Activated naive CD4-positive, alpha-beta T cell treated with anti-CD3 and anti-CD28 coated beads, Interleukin-2, amount 50 U/mL, for 24 hours (primary cell): Measurements from ENCODE around the gene SDCBP2.

Experiments
- H3K27ac Mint-ChIP-seq: one replicate; pipeline ENCODE4 v1.8.0; 2021; ENCODE audit warnings: mild to moderate bottlenecking, mixed read lengths
- H3K27me3 Mint-ChIP-seq: one replicate; pipeline ENCODE4 v1.8.0; 2021; ENCODE audit warnings: mixed read lengths
- H3K36me3 Mint-ChIP-seq: one replicate; pipeline ENCODE4 v1.8.0; 2021; ENCODE audit warnings: mixed read lengths
- H3K4me1 Mint-ChIP-seq: one replicate; pipeline ENCODE4 v1.8.0; 2021; ENCODE audit warnings: mixed read lengths
- H3K4me3 Mint-ChIP-seq: one replicate; pipeline ENCODE4 v1.8.0; 2021; ENCODE audit warnings: mild to moderate bottlenecking, mixed read lengths
- H3K9me3 Mint-ChIP-seq: one replicate; pipeline ENCODE4 v1.8.0; 2021; ENCODE audit warnings: mixed read lengths

The SDCBP2 gene

GRCh38 chr20:1328680-1329330, at the start of gene SDCBP2:
Gene SDCBP2 (minus strand): TSS chr20:1329139. CDS start chr20:1320416, 8,723 bp downstream.
- Mint-ChIP-seq H3K27ac (peak within 1 kb of the TSS; percentile 95), H3K4me1 (peaks cover 15% of the 10 kb centered on the region), H3K4me3 (peak within 1 kb of the TSS; percentile 68), H3K27me3 (no peaks in the 10 kb centered on the region), H3K36me3 (peaks cover 2% of the 10 kb centered on the region), H3K9me3 (no peaks in the 10 kb centered on the region)

- peaks cover 10% of the 10 kb centered on the region for H3K36me3 Mint-ChIP-seq
These were observed 49.8 kb upstream of the SDCBP2 start for GRCh38 chr20:1378735-1379125.

GRCh38 chr20:1377984-1378734, 49.2 kb upstream of the SDCBP2 start:
- Mint-ChIP-seq H3K36me3 (peaks cover 12% of the 10 kb centered on the region), H3K9me3 (no peaks in the 10 kb centered on the region), H3K27ac (no peak overlapping the region), H3K4me3 (no peak overlapping the region), H3K4me1 (peaks cover 96% of the 10 kb centered on the region), H3K27me3 (no peaks in the 10 kb centered on the region)

More at GRCh38 chr20:1378735-1379125, 49.8 kb upstream of the SDCBP2 start:
- Mint-ChIP-seq H3K27ac (no peak overlapping the region), H3K4me3 (no peak overlapping the region), H3K4me1 (peaks cover 96% of the 10 kb centered on the region), H3K9me3 (no peaks in the 10 kb centered on the region), H3K27me3 (no peaks in the 10 kb centered on the region)

GRCh38 chr20:1377341-1377871, 48.5 kb upstream of the SDCBP2 start:
- no peaks in the 10 kb centered on the region for H3K27me3 Mint-ChIP-seq
- H3K9me3 Mint-ChIP-seq = no peaks in the 10 kb centered on the region
- peaks cover 12% of the 10 kb centered on the region for H3K36me3 Mint-ChIP-seq
- H3K4me1 Mint-ChIP-seq = peaks cover 95% of the 10 kb centered on the region
- H3K27ac Mint-ChIP-seq = peak overlapping the region; percentile 76
- H3K4me3 Mint-ChIP-seq = peak overlapping the region; percentile 30

- Mint-ChIP-seq H3K36me3 (peaks cover 12% of the 10 kb centered on the region), H3K4me1 (peaks cover 92% of the 10 kb centered on the region), H3K27me3 (no peaks in the 10 kb centered on the region), H3K27ac (peak overlapping the region; percentile 86), H3K4me3 (peak overlapping the region; percentile 30), H3K9me3 (no peaks in the 10 kb centered on the region)
These were observed 47.7 kb upstream of the SDCBP2 start for GRCh38 chr20:1376408-1377270.

GRCh38 chr20:1376007-1376406, 47.1 kb upstream of the SDCBP2 start:
- Mint-ChIP-seq H3K9me3 (no peaks in the 10 kb centered on the region), H3K4me3 (no peak overlapping the region), H3K4me1 (peaks cover 86% of the 10 kb centered on the region), H3K36me3 (peaks cover 15% of the 10 kb centered on the region), H3K27ac (peak overlapping the region; percentile 86), H3K27me3 (no peaks in the 10 kb centered on the region)

GRCh38 chr20:1375515-1375914, 46.6 kb upstream of the SDCBP2 start:
- no peak overlapping the region for H3K4me3 Mint-ChIP-seq

GRCh38 chr20:1374246-1374645, 45.3 kb upstream of the SDCBP2 start:
- Mint-ChIP-seq H3K9me3 (no peaks in the 10 kb centered on the region), H3K4me3 (no peak overlapping the region), H3K36me3 (peaks cover 16% of the 10 kb centered on the region), H3K4me1 (peaks cover 72% of the 10 kb centered on the region), H3K27me3 (no peaks in the 10 kb centered on the region), H3K27ac (peak overlapping the region; percentile 23)

More at GRCh38 chr20:1375515-1375914, 46.6 kb upstream of the SDCBP2 start:
- Mint-ChIP-seq H3K27me3 (no peaks in the 10 kb centered on the region), H3K4me1 (peaks cover 81% of the 10 kb centered on the region), H3K27ac (no peak overlapping the region), H3K9me3 (no peaks in the 10 kb centered on the region), H3K36me3 (peaks cover 13% of the 10 kb centered on the region)

- Mint-ChIP-seq H3K27me3 (no peaks in the 10 kb centered on the region), H3K27ac (no peak overlapping the region), H3K36me3 (peaks cover 19% of the 10 kb centered on the region), H3K4me1 (peaks cover 66% of the 10 kb centered on the region), H3K9me3 (no peaks in the 10 kb centered on the region), H3K4me3 (no peak overlapping the region)
These were observed 44.7 kb upstream of the SDCBP2 start for GRCh38 chr20:1373614-1374013.

GRCh38 chr20:1373036-1373435, 44.1 kb upstream of the SDCBP2 start:
- no peak overlapping the region for H3K4me3 Mint-ChIP-seq
- H3K36me3 Mint-ChIP-seq = peaks cover 23% of the 10 kb centered on the region
- no peaks in the 10 kb centered on the region for H3K9me3 Mint-ChIP-seq
- H3K27me3 Mint-ChIP-seq = no peaks in the 10 kb centered on the region
- no peak overlapping the region for H3K27ac Mint-ChIP-seq
- peaks cover 64% of the 10 kb centered on the region for H3K4me1 Mint-ChIP-seq

GRCh38 chr20:1371830-1372539, 43.0 kb upstream of the SDCBP2 start:
- peaks cover 31% of the 10 kb centered on the region for H3K36me3 Mint-ChIP-seq
- H3K4me3 Mint-ChIP-seq = no peak overlapping the region
- no peaks in the 10 kb centered on the region for H3K27me3 Mint-ChIP-seq
- H3K9me3 Mint-ChIP-seq = no peaks in the 10 kb centered on the region
- no peak overlapping the region for H3K27ac Mint-ChIP-seq
- peaks cover 60% of the 10 kb centered on the region for H3K4me1 Mint-ChIP-seq

GRCh38 chr20:1371202-1371782, 42.4 kb upstream of the SDCBP2 start:
- Mint-ChIP-seq H3K4me3 (no peak overlapping the region), H3K36me3 (peaks cover 34% of the 10 kb centered on the region), H3K27ac (no peak overlapping the region), H3K9me3 (no peaks in the 10 kb centered on the region), H3K27me3 (no peaks in the 10 kb centered on the region), H3K4me1 (peaks cover 57% of the 10 kb centered on the region)

- peaks cover 31% of the 10 kb centered on the region for H3K36me3 Mint-ChIP-seq
- no peaks in the 10 kb centered on the region for H3K9me3 Mint-ChIP-seq
- H3K4me3 Mint-ChIP-seq = no peak overlapping the region
- H3K4me1 Mint-ChIP-seq = peaks cover 53% of the 10 kb centered on the region
- H3K27ac Mint-ChIP-seq = no peak overlapping the region
- no peaks in the 10 kb centered on the region for H3K27me3 Mint-ChIP-seq
These were observed 41.7 kb upstream of the SDCBP2 start for GRCh38 chr20:1370548-1371110.

GRCh38 chr20:1369970-1370369, 41.0 kb upstream of the SDCBP2 start:
- Mint-ChIP-seq H3K4me3 (no peak overlapping the region), H3K36me3 (peaks cover 38% of the 10 kb centered on the region), H3K4me1 (peaks cover 53% of the 10 kb centered on the region), H3K9me3 (no peaks in the 10 kb centered on the region), H3K27ac (no peak overlapping the region), H3K27me3 (no peaks in the 10 kb centered on the region)
